RWPE1 (cell line): ENCODE measurements around the gene PRPF38B.

ENCODE experiments used
- CTCF ChIA-PET: fragments of 350-600 bp; sonication (Branson Sonifier 250); formaldehyde crosslinking; extraction: SDS; loops from one replicate; lab custom pipeline; 2021; lab: Yijun Ruan, JAX
- POLR2A ChIA-PET: fragments of 400-600 bp; formaldehyde crosslinking; extraction: SDS; loops from one replicate; lab custom pipeline; 2020; ENCODE audit warnings: antibody characterized with exemption; ENCODE audit not compliant: low non-redundant PET; lab: Yijun Ruan, JAX
- DNase-seq: peaks from one replicate; pipeline ENCODE4 v3.0.0; 2012; ENCODE audit warnings: low spot score
- H3K27ac ChIP-seq: fragments of 450-650 bp; 2 replicates; pipeline ENCODE4 v1.5.1; 2017
- TF ChIP-seq, protein P1 (sequence below): fragments of 450-650 bp; conservative IDR thresholded peaks from 2 replicates; pipeline ENCODE4 v1.5.1; 2017; ENCODE audit warnings: low read depth, mild to moderate bottlenecking

PRPF38B gene, protein sequence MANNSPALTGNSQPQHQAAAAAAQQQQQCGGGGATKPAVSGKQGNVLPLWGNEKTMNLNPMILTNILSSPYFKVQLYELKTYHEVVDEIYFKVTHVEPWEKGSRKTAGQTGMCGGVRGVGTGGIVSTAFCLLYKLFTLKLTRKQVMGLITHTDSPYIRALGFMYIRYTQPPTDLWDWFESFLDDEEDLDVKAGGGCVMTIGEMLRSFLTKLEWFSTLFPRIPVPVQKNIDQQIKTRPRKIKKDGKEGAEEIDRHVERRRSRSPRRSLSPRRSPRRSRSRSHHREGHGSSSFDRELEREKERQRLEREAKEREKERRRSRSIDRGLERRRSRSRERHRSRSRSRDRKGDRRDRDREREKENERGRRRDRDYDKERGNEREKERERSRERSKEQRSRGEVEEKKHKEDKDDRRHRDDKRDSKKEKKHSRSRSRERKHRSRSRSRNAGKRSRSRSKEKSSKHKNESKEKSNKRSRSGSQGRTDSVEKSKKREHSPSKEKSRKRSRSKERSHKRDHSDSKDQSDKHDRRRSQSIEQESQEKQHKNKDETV

DNA sequence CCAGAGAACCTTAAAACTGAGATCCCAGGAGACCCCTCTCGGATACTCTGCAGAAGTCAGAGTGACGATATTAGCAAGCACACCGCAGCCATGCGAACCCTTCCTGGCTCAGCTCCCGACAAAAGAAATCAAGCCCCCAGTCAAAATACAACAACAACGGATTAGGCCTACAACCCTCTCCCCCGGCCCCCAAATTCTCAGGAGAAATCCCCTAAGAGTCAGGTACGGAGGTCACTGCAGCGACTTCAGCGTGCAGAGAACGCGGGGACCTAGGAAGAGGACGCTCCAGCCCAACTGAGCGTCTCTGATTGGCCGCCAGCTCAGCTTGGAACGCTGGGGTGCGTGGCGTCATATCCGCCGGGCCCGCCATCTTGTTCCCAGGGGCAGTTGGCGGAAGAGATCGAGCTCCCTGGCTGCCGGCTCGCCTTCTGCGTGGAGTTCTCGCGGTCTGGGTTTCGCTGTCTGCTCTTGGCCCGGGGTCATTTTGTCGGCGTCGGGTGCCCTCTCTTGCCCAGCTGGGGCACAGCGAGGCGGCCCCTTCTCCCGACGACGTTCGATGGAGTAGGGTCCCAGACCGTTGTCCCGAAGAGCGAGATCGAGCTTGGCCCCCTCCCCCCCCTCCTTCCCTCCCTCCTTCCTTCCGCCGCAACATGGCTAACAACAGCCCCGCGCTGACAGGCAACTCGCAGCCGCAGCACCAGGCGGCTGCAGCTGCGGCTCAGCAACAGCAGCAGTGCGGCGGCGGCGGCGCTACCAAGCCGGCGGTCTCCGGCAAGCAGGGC is at the start of gene PRPF38B:
TSS of gene PRPF38B (plus strand) at position 369 of the 782 bp plus-strand sequence. CDS start at position 651, 282 bp downstream.
- TF ChIP-seq, protein P1, sequence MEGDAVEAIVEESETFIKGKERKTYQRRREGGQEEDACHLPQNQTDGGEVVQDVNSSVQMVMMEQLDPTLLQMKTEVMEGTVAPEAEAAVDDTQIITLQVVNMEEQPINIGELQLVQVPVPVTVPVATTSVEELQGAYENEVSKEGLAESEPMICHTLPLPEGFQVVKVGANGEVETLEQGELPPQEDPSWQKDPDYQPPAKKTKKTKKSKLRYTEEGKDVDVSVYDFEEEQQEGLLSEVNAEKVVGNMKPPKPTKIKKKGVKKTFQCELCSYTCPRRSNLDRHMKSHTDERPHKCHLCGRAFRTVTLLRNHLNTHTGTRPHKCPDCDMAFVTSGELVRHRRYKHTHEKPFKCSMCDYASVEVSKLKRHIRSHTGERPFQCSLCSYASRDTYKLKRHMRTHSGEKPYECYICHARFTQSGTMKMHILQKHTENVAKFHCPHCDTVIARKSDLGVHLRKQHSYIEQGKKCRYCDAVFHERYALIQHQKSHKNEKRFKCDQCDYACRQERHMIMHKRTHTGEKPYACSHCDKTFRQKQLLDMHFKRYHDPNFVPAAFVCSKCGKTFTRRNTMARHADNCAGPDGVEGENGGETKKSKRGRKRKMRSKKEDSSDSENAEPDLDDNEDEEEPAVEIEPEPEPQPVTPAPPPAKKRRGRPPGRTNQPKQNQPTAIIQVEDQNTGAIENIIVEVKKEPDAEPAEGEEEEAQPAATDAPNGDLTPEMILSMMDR: no peak
- peak within 1 kb of the TSS; percentile 94 for H3K27ac ChIP-seq
- peak; percentile 96 for DNase-seq
- ChIA-PET POLR2A (interaction anchor here (0.6 to 1.8 kb wide), 2 partner anchors 53 to 55 kb away, joined by 3 to 7 read pairs; partner anchors contain the start of gene STXBP3), CTCF (interaction anchor here (0.6 to 1.1 kb wide), 2 partner anchors 74 to 179 kb away, joined by 3 read pairs; no protein-coding TSS in a partner anchor)

DNA sequence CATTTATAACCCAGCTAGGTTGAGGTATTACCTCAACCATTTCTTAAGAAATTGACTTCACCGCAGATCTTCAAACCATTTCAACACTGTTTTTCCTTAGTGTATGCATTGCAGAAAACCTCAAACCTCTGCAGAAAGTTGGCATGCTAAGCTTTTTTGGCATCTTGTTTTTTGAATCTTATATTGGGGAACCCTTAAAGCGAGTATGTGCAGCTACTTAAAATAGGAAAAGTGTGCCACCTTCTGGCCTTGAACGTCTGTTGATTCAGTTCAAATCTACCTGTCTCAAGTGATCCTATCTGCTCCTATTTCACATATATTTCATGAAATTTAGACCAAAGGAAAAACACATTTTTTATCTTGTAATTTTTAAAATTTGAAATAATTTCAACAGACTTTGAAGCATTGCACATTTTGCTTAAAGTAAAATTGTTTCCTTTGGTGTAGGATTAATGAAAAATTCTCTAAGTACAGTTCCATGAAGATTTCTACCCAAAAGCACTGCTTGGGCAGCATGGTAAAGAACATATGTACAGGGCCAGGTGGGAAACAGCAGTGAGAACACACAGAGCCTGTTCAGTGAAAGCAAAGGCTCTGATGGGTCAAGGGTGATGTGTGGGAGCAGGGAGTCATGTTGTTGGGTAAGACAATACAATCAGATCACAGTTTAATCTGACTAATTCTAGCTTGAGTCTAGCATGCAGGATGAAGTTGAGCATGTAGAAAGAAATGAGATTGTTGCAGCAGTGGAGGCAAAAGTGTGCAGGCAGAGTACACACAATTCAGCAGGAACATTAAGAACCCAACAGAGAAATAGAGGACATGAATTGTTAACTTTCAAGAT is 48.4 kb upstream of the PRPF38B start:
- TF ChIP-seq, protein P1: peak; percentile 62
- CTCF ChIA-PET: interaction anchor here (0.6 to 1.7 kb wide), 12 partner anchors 10 to 518 kb away, joined by 3 to 22 read pairs (median 4); partner anchors contain the start of gene EEIG2
- peak; percentile 52 for DNase-seq
- POLR2A ChIA-PET: no interaction called here
- no peak overlapping the region for H3K27ac ChIP-seq

DNA sequence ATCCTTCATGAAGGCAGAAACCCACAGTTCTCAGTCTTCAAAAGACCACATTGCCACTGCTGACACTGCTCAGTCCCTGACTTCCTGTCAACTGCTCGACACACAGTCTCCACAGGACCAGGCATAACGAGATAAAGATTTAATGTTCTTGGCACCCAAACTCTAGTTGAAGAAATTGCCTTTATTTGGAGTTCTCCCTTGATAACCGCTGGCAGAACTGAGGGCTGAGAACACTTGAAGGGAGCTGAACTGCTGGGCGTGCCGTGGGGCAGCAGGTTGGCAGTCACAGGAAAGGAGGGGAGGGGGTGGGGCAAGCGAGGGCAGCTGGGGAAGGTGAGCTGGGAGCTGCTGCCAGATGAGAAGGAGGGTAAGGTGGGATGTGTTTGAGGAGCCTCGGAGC is 47.1 kb upstream of the PRPF38B start:
- no peak overlapping the region for H3K27ac ChIP-seq
- DNase-seq: no peak
- TF ChIP-seq, protein P1: no peak
- ChIA-PET POLR2A (no interaction called here), CTCF (no interaction called here)

DNA sequence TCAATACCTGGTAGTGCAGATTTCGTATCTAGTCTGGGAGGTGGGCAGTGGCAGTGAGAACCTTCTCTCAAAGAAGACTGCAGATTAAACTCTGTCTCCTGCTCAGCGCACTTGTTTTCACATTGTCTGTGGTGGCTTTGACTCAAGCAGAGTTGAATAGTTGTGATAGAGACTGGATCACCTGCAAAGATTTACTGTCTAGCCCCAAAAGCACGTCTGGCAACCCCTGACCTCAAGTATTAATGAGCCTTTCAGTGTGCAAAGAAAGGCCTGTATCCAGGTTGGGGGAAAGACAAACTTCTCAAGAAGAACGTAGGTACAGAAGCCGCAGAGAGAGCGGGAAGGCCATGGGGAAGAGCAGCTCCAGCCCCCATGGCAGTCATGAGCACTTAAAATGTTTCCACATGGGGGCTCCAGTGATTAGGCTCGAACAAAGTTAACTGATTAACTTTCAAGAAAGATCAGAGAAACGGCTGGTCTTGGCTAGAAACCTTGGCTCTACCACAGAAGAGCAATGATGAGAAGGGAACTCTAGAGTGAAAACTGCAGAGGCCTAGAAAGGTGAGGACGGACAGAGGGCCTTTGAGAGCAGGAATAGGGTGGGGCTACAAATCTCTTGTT is 46.4 kb upstream of the PRPF38B start:
- CTCF ChIA-PET: interaction anchor here (1.0 kb wide), 1 partner anchor 133 kb away, joined by 3 read pairs; no protein-coding TSS in a partner anchor
- no peak overlapping the region for H3K27ac ChIP-seq
- POLR2A ChIA-PET: no interaction called here

DNA sequence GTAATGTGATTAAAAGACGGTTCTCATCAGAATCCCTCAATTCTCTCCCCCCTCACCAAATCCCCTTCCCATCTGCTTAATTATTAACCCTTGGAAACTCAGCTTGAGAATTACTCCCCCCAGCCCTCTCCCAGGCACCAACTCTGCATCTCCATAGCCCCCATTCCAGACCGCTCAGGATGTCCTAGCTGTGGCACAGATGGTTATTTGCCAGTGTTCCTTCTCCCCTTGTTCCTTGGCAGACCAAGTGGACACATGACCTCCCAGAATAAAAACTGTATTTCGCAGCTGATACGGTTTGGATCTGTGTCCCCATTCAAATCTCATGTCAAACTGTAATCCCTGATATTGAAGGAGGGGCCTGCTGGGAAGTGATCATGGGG is 45.9 kb upstream of the PRPF38B start:
- TF ChIP-seq, protein P1: no peak
- CTCF ChIA-PET: interaction anchor here (0.5 to 1.7 kb wide), 3 partner anchors 85 to 457 kb away, joined by 3 to 8 read pairs (median 3); no protein-coding TSS in a partner anchor
- no peak for DNase-seq
- H3K27ac ChIP-seq: no peak overlapping the region
- POLR2A ChIA-PET: no interaction called here

More for the DNA sequence above, 46.4 kb upstream of the PRPF38B start:
- TF ChIP-seq, protein P1: no peak
- no peak for DNase-seq
